Skin of body (tissue), 2 donors: ENCODE results near the gene MEIS2. TPM values are rescaled to one million over a fixed set of nuclear protein-coding genes. Genes with fewer than 3 reads are reported as not detected.

ENCODE experiments used
- DNase-seq: peaks from one replicate; lab custom pipeline; 2025; lab: John Stamatoyannopoulos, UW
- total RNA-seq: library from RNA; depleted of rRNA; stranded (reverse); fragments of >200 nt; gene quantifications from one replicate; pipeline ENCODE4 v1.2.3, GENCODE V29; 2014

Gene MEIS2
- total RNA-seq, 1 donor from 2014 or later, result 25.5 TPM

DNA sequence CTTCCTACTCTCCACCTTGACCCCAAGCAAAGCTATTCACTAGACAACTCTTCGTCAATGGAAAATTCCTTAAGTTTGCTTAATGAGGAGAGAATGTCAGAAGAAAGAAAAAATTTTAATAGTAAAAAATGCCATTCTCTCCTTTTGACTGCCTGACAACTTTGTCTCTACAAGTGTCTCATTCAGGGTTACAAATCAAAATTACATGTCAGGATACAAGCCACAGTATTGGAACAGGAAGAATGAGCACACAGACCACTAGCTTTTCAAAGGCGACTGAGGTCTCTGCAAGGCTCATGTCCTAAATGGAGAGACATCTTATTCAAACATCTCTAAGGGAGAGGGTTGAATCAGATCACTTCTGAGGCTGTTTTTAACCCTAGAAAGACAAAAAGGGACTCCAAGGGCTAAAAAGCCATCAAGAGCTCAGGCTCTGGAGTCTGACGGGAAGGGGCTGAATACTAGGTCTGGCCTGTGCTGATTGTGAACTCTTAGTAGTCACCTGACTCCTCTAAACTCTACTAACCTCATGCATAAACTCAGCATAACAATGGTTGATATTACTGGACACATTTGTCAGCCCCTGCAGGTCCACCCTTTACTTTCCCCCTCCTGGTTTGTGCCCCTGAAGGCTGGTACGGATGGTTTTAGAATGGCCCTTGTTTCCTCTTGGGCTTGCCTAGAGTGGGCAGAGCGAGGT is 12.8 kb upstream of the MEIS2 start:
- no peak for DNase-seq

DNA sequence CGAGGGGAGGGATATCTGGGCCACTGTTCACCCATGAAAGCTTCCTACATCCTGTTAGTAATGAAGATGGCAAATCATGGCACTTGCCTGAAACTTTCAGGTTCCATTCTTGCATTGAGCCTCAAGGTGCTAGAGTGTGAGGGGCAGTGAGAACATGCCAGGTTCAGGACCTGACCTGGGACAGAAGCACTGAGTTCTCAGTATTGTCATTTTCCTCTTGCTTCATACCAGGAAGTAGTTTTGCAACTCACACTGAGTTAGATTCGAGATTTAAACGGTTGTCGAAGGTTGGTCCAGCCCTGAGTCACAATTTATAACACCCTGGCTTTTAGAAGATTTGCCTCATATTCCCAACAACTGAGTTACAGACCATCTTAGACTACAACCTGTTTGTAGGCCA is 11.8 kb upstream of the MEIS2 start:
- DNase-seq, result no peak

DNA sequence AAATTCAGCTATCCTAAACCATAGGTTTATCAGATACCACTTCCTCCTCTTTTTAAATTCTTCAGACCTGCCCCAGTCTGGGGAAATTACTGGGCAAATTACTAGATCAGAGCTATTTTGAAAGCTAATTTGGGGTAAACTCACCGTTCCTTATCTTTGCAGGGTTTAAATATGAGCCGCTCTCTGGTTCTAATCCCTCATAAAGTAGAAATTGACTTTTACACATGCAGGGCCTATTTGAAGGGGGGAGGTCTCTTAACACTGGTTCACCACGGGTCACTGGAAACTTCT is 11.0 kb upstream of the MEIS2 start:
- no peak for DNase-seq

DNA sequence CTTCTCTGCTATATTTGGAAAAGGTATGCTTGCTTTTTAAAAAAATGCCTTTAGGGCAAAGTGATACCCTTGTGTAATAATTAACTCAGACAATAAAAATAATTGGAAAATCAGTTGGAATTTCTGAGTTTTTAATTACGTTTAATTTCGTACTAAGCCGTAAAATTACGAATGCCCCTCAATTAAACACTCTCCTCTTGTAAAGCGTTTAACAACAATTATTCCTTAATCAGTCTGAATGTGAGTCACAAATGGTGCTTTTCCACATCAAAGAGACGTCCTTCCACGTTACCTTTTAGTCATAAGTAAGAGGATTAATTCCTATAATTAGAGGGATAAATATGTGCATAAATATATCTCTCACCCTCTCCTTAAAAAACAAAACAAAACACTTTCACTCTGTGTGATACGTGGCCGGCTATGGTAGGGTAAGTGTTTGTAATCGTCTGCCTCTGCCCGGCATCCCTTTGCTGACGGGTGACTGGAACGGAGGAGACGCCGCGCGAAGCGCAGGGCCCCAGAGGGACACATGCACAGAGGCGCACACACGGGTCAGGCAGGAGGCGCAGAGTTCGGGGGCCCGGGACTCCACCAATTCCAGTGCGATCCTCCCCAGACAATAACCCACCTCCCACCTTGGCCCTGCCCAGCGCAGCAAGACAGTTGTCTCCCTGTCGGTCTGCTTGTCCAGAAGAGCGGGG is 9.7 kb upstream of the MEIS2 start:
- no peak for DNase-seq

DNA sequence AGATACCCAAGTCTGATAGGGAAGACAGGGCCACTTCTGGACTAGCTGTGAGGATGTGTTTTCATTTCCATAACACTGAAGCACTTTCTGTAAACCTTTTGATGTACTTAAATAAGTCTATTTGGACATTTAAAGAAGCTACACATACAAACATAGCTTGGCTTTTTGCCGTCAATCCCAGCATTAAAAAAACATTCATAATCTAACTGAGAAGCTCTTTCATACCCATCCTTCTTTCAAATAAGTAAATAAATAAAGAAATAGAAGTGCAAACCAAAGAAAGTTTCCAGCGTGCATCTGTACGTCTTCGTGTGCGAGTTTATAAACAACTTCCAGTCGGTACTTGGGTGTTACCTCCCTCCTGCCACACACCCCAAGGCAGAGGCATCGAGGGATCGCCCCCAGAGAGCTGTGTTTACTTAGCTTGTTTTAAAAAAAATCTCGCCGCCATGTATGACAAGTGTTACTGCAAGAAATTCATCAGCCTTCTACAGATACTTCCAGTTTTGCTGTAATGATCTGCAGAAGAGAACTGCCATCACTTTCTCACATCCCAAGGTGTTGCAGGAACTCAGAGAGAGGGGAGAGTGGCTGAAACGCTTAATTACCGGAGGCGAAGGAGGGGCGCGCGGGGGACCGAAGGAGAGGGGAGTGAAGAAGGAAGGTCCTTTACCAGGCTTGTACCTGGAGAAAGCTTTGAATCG is 9.0 kb upstream of the MEIS2 start:
- DNase-seq, result no peak

DNA sequence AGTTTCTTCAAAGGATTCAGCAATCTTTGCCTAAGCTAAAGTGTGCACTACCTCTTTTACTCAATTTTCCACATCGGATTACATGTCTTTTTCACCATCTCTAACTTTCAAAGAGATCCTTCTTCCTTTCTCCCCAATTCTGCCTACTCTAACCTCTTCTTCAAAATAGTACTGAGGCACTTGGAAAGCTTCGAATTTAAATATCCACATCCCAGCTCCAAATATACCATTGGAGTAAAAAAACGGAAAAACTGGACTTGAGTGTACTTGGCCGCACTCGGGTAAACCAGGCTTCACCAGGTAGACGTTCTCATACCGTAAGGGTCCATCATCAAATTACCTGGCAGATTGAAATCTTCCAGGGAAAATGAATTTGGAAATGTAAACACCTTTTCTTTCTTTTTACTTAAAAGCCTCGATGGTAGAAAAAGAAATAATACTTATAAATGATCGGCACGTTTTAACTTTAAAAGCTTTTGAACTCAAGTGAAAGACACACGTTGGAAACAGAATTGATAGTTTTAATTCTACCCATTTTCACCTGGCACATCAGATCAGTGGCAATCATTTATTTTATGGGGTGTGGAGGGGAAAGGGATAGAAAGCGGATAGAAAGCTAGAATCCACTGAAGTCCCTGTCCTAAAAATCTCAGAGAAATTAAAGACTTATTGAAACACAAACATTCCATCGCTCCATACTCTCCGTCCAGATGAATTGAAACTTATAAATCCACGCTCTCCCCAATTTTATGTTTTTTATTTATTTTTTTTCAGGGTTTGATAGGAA is 8.2 kb upstream of the MEIS2 start:
- DNase-seq, result no peak

DNA sequence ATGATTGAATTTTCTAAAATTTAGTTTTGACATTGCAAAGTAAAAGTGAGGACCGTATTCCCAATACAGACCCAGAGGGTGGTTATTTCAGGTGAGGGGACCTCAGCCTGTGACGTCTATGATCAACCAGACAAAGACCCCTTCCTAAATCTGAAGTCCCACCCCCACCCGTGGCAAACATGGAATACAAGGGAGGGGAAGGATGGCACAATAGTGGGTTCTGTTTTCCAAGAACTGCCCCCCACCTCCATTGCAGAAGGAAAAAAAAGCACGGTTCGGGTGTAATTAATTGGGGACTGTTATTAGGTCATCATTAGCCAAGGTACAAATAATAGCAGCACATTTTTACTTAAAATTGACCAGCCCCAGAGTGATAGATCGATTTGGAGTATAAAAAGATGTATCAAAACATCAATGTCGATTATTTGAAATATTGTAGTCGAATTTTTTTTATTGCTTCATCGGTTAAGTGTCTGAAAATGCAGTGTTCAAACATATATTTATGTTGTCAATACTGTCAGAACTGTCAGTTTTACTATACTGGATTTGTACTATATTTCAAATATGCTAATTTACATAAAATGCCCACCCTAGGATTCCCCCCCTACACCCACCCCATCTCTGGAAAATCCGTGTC is 7.5 kb upstream of the MEIS2 start:
- DNase-seq, result no peak

DNA sequence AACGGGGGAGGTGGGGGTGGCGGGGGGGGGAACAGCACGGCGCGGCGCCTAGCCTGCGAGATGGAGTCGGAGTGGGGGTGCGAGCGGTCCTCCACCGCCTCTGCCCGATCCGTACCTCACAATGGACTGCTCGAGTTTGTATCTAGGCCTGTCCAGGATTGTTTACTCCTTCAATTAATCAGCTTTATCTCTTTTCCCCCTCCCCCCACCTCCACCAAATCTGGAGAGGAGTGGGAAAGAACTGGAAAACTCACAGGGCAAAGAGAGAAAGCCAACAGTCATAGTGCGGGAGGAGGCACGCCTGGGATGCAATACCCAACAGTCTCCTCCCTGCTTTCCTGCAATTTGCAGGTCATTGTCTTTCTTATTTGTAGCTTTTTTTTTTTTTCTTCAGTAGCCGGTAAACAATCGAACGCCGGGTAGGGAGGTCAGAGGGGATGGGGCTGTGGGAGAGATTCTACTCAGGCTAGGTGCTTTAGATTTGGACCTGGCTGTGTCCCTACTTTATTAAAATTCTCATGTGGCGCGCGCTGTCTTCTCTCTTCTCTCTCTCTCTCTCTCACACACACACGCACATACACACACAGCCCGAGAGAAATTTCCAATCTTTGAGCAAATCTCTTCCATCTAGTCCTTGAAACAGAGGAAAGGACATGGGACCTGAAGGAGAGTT is 6.9 kb upstream of the MEIS2 start:
- no peak for DNase-seq

DNA sequence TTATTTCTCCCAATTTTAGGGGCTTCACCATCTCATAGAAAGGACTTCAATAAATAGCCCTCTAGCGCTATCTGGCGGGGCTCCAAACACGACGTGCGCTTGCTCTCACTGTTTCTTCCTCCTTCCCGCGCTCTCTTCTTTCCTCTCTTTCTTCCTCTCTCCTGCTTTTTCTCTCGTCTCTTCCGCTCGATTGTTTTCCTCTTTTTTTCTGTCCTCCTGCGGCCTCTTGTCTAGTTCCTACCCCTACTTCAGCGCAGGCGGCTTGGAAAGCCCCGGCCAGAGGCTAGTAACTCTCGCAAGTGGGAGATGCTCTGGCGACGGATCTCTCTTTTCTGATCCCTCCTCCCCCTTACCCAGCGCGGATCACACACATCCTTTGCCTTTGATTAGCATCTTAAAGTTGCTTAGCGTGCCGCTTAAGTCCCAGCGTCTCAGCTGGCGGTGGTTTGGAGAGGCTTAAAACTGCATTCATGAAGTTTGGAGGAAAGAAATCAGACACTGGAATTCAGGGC is 6.2 kb upstream of the MEIS2 start:
- no peak for DNase-seq

DNA sequence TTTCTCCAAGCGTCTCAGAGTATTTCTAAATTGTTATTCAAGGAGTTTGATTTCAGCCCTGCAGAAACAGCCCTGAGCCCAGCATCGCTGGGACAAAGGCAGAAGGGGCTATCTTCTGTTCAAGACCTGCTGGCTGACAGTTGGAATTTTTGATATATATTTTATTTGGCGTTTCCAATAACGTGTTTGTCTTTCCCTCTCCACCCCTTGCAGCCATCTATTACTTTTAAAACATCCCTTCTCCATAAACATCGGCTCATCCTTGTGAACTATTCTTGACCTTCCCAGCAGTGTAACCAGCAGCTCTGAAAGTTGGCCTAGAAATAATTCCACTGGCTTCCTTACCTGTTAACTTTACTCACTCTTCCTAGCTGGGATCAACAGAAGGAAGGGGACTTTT is 5.5 kb upstream of the MEIS2 start:
- no peak for DNase-seq

DNA sequence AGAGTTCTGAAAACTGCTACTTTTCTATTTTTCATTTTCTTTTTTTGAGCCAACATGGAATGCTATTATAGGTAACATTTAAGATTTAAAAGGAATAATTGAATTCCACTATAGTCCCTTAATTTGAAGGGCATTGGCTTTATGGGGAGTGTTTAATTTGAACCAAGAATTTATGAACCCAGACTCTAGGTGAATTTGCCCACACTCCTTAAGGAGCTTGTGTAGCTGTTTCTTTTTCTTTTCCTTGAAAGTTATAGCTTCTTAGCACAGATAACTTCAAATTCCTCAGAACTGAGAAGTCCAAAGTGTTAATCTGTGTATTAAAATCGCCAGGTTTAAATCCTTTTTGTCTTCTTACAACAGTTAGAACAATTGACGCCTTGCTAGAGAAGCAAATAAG is 4.7 kb upstream of the MEIS2 start:
- DNase-seq, result no peak

DNA sequence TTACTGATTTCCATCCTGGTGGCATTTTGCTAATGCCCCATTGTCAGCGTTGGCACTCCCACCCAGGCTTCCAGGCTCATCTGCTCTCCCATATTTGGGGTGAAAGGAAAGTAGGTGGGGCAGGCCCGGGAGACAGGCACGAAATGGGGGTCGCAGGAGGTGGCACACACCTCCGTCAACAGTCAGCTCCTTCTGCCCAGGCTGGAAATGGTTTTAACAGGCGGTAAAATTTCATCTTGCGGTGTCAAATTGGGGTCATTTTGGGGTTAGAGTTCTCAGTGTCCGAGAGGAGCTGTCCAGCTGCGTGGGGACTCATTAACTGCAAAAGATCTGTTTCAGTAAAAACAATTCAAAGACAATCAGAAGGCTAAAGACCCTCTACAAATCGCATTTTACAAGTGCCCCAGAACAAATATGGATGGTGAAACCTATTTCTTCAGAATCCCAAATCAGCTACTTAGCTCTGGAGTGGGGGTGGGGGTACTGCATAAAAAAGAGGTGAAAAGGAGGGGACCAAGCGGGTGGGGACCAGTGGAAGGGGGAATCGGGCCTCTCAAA is 4.2 kb upstream of the MEIS2 start:
- DNase-seq, result no peak

DNA sequence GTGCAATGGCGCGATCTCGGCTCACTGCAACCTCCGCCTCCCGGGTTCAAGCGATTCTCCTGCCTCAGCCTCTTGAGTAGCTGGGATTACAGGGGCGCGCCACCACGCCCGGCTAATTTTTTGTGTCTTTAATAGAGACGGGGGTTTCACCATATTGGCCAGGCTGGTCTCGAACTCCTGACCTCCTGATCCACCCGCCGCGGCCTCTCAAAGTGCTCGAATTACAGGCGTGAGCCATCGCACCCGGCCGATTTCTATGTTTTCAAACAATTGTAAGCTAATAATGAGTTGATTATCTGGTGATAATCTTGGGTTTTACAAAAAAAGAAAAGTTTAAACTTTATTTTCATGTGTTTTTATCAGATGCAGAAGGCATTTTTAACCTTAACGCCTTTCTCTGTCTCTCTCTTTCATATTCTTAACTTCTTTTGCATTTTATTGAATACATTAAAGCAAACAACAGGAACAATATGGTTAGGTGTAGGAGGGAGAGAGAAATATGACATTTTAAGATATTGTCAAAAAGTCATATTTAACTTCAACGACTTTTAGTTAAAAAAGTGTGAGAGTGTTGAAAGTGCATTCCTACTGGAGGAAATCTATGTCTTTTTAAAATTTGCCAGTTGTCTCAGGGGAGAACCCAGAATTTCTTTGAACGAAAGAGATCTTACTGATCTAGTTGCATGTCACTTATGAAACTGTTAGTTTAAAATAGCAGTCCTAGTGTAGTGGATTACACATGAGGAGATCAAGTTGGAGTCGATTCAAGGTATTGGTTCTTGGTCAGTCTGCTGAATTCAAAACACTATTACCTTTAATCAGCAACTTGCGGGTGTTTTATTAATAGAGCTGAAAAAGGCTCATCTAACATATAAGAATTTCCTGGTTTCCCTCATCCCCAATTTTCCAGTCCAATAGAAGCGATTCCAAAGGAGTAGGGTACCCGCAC is 3.4 kb upstream of the MEIS2 start:
- DNase-seq, result no peak

DNA sequence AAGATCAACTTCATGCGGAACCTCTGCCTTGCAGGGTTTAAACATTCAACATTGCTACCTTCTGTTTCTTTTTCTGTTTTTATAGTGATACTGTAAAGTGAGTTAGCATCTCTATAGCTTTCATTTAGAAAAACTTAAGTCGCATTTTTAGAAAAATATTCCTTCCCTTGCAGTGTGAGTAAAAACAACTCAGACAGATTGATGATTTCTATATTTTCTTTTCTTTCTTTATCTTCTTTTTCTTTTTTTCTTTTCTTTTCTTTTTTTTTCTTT is 2.8 kb upstream of the MEIS2 start:
- DNase-seq, result no peak

DNA sequence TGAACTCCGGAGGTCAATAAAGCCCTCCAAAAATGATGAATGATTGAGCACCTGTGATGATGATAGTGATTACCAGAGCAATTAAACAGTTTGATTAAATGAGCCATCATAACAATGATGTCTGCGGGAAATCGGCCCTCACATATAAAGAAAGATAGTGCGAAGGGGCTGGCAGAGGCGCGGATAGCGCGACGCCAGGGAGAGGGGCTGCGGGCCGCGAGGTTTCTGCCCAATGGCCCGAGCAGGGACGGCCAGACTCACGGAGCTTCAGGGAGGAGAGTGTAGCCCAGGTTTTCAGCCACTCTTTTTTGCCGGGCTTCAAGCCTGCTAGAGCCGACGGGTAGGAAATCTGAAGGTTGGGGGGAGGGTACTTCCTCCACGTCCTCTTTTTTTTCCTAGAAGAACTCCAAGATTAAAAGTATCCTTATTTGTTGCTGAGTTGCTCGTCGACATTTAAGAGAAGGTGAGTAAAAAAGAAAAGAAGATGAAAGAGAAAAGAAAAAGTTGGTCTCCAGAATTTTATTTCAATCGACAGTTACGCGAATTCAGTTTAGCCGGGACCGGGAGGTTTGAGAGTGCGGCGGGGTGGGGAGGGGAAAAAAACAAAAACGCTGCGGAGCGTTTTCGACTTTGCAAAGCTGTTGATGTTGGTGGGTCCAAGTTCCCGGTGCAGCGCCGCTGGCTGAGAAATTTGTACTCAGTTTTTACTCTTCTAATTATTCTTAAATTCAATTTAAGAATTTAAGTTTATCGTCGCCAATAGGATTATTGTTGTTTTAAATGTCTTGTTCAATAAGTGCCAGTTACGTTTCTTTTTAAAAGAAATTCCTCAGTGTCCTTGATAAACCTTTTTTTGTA is 2.2 kb upstream of the MEIS2 start:
- peak; percentile 58 for DNase-seq

DNA sequence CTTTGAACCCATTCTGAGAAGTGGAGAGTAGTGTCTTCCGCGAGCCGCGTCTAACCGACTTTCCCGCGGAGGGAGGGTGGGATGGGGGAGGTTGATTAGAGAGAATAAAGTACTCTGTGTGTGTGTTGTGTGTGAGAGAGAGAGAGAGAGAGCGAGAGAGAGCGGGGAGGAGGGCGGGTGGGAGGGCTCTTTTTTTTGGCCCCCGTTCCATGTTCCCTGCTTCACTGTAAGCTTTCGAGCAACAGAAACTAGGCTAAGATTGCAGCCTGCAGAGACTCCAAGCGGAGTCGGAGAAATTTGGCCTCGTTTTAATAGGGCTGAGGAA is 1.6 kb upstream of the MEIS2 start:
- DNase-seq, result peak; percentile 76

DNA sequence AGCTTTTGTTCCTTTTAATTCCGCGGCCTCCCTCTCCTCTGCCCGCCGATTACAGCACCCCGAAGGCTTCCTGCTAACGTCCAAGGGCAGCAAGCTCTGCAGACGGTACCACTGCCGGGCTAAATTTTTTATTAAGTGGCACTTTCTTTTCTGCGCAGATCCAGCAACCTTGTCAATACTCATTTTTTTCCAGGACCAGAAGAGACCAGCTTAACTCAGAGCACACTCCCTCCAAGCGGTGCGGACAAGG is 542 bp upstream of the MEIS2 start:
- DNase-seq, result no peak

DNA sequence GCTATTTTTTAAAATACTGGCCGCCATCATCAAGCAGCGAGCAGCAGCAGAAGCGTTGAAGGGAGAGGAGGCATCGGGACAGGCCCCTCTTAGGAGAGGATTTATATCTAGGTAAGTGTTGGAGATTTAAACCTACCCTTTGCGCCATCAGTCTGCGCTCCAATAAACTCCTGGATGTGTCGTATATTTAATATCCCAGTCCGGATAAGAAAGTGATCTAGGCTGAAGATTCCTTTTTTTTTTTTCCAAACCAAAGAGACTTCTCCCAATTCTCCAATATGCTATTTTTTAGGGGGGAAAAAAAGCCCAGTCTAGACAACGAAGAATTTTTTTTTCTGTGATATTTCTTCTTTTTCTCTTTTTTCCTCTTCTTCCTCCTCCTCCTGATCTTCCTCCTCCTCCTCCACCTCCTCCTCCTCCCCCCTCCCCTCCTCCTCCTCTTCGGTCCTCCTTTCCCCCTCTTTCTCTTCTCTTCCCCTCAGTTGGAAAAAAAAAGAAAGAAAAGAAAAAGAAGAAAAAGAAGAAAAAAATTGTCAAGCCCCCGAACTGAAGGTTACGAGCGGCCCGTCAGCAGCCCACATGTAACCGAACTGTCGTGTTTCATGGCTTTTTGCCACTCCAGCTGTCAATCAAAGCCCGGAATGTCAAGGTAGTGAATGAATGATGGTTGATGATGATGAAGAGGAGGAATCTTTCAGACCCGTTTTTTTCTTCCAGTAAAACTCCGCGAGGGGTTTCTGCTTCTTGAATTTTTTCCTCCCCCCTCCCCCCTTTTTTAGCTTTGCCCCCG is 835 bp downstream of the MEIS2 start:
- no peak for DNase-seq
